GM18498 (cell line): Measurements from ENCODE around the gene COL2A1.

Experiments
- ATAC-seq: cut with Tn5 transposase; IDR thresholded peaks from one replicate; pipeline ENCODE4 v1.9.1; 2021; ENCODE audit warnings: mild to moderate bottlenecking, moderate library complexity; ENCODE audit not compliant: unreplicated experiment

Gene COL2A1

GRCh38 chr12:48015954-48016353, 11.7 kb upstream of the COL2A1 start:
- ATAC-seq: no peak

GRCh38 chr12:48015129-48015528, 10.9 kb upstream of the COL2A1 start:
- no peak for ATAC-seq

GRCh38 chr12:48013287-48013686, 9.0 kb upstream of the COL2A1 start:
- no peak for ATAC-seq

- no peak for ATAC-seq
Observed at GRCh38 chr12:48012070-48012469, 7.8 kb upstream of the COL2A1 start.

GRCh38 chr12:48010366-48010970, 6.2 kb upstream of the COL2A1 start:
- no peak for ATAC-seq

GRCh38 chr12:48009471-48009870, 5.2 kb upstream of the COL2A1 start:
- no peak for ATAC-seq

- ATAC-seq: no peak
Observed at GRCh38 chr12:48008950-48009349, 4.7 kb upstream of the COL2A1 start.

- no peak for ATAC-seq
Observed at GRCh38 chr12:48008349-48008748, 4.1 kb upstream of the COL2A1 start.

- no peak for ATAC-seq
Observed at GRCh38 chr12:48007206-48007605, 2.9 kb upstream of the COL2A1 start.

GRCh38 chr12:48005750-48006021, 1.4 kb upstream of the COL2A1 start:
- ATAC-seq: no peak

- ATAC-seq: no peak
Observed at GRCh38 chr12:48005001-48005749, 899 bp upstream of the COL2A1 start.

GRCh38 chr12:48003226-48004052, 837 bp downstream of the COL2A1 start:
- no peak for ATAC-seq

- ATAC-seq: no peak
Observed at GRCh38 chr12:48002773-48003218, 1.5 kb downstream of the COL2A1 start.

- no peak for ATAC-seq
Observed at GRCh38 chr12:48002414-48002730, 1.9 kb downstream of the COL2A1 start.

- no peak for ATAC-seq
Observed at GRCh38 chr12:48001505-48002413, 2.5 kb downstream of the COL2A1 start.

- ATAC-seq: no peak
Observed at GRCh38 chr12:48000878-48001504, 3.3 kb downstream of the COL2A1 start.

GRCh38 chr12:47999816-48000215, 4.5 kb downstream of the COL2A1 start:
- no peak for ATAC-seq

GRCh38 chr12:47997321-47997720, 7.0 kb downstream of the COL2A1 start:
- no peak for ATAC-seq

- no peak for ATAC-seq
Observed at GRCh38 chr12:47995981-47996401, 8.3 kb downstream of the COL2A1 start.

- no peak for ATAC-seq
Observed at GRCh38 chr12:47993491-47993890, 10.8 kb downstream of the COL2A1 start.

GRCh38 chr12:47992776-47993175, 11.5 kb downstream of the COL2A1 start:
- no peak for ATAC-seq
